Left hindlimb (tissue), 1 donor: ENCODE results near the gene CTNNA1.

Source experiments
- DNase-seq: peaks from one replicate; pipeline ENCODE4 v3.0.0-alpha.2; 2018

CTNNA1 gene

DNA sequence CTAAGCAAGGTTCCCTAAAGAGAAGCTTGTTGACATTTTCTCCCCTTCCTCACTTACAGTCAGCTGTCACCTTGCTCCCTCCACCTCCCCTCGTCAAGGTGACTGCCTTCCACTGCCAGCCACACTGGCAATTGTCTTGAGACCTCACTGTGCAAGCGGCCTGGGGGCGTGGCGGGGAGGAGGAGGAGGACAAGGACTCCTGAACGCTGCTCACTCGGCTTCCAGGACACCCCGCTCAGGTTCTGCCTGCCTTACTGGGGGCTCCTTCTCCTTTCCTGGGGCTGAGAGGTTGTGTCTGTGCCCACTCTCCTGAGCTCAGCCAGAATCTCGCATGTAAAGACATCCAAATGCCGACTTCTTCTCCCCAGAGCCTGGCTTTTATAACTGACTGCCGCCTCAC is 182.2 kb downstream of the CTNNA1 start:
- no peak for DNase-seq

DNA sequence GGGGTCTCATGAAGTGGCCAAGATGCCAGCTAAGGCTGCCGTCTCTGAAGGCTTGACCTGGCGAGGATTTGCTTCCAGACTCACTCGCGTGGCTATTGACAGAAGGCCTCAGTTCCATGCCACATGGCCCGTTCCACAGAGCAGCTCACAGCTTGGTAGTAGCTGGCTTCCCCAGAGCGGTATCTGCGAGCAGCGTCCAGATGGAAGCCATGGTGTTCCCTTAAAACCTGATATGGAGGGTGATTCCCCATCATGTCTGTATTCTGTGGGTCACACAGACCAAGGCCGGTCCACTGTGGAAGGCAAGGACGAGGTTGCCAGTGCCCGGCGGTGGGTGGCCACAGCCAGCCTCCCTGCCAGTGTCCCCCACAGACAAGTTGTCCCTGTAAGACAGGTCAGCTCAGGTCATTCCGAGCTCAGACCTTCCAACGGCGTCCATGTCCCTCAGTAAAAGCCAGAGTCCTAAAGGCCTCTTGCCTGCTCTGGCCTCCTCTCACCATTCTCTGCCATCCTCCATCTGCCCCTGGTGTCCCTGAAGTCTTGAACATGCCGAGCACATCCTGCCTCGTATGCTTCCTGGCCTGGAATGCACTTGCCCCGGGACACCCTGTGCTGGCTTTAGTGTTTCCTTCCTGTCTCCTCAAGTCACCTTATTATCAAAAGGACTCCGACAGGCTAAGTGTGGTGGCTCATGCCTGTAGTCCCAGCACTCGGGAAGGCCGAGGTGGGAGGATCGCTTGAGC is 183.2 kb downstream of the CTNNA1 start:
- DNase-seq = no peak

DNA sequence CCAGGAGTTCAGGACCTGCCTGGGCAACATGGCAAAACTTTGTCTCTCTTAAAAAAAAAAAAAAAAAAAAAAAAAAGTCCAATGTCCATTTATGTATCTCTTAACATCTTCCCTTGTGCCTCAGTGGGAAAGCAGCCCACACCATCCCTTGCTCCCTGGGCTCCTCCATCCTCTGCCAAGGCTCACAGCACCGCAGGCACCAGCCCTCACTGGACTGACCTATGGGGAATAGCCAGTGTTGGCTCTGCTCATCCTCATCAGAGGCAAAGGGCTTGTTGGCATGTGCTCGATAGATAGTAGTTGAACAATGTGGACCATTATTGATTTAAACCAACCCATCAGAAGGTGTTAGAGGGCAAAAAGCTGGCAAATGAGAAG is 183.7 kb downstream of the CTNNA1 start:
- no peak for DNase-seq

DNA sequence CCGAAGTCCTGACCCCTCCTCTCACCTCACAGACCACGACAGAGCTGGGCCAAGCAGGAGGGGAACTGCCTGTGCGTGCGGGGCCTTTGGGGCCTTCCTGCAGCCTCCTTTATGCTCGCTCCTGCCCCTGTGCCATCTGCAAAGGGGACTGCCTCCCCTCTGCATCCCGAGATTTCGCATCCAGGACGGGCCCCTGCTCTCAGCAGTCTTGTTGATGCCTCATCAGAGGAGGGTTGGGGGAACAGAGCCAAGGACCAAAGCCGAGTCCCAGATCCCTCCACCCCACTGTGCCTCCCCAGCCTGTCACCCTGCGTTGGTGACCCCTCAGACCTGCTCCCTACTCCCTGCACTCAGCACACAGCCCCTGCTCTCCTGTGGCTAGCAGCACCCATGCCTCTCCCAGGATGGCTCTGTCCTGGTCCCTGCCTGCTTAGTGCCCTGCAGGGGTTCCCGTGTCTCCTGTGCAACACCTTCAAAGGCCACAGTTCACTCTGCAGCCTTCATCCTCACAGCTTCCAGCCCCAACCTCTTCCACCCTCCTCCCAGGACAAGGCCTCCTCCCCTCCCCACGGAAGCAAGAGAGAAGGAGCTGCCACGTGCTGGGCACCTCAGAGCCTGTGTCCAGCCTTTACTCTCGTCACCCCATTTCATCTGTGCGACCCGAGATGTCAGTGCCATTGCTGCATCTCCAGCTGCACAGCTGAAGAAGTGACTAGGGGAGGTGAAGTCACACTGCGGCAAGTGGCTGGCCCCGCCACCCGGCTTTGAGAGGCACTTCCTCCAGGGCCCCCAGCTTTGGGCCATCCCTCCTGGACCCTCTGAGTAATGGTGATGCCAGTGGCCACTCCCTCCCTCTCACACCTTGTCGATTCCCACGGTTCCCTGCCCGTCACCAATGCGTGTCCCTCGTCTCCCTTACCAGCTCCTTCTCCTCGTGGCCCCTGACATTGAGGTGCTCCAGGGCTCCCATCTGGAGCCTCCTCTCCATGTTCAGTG is 184.5 kb downstream of the CTNNA1 start:
- DNase-seq = no peak

DNA sequence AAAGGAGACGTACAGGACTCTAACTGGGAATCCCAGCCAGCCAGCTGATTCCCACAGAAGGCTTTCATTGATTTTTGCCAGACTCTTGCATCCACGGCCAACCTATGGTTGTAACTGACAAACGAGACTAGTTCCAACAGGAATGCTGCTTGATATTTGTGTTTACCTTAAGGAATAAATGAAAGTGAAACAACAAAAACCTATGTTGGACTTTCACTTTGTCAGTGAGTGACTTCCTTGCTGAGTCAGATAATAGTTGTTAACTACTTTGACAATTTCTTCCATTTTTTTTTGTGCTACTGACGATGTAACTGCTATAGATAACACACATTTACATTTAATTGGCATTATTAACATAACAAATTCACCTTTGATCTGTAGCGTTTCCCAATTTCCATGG is 185.3 kb downstream of the CTNNA1 start:
- no peak for DNase-seq

DNA sequence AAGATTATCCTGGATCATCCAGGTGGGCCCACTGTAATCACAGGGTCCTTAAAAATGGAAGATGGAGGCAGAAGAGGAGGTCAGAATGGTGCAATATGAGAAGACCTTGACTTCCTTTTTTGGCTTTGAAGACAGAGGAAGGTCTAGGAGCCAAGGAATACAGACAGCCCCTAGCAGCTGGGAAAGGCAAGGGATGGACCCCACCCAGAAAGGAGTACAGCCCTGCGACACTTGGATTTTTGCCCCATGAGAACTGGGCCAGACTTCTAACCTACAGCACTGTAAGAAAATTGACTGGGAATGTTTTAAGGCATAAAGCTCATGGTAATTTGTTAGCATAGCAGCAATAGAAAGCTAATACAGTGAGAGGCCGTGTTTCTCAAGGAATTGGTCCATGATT is 188.8 kb downstream of the CTNNA1 start:
- DNase-seq = no peak

DNA sequence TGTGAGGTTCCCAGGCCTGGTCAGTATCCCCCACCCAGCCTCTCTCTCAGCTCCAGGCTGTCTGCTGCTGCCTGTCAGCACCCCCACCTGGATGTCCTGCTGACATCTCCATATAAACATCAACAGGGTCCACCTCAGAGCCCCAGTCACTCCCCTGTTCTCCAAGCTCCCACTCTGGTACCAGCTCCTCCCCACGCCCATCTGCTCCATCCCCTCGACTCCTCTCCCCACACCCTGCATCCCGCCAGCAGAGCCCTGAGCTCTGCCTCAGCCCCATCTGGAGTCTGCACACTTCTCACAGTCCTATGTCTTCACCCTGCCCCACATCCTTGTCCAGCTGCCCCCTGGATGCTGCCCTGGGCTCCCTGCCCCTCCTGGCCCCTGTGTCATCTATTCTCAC is 189.6 kb downstream of the CTNNA1 start:
- no peak for DNase-seq

DNA sequence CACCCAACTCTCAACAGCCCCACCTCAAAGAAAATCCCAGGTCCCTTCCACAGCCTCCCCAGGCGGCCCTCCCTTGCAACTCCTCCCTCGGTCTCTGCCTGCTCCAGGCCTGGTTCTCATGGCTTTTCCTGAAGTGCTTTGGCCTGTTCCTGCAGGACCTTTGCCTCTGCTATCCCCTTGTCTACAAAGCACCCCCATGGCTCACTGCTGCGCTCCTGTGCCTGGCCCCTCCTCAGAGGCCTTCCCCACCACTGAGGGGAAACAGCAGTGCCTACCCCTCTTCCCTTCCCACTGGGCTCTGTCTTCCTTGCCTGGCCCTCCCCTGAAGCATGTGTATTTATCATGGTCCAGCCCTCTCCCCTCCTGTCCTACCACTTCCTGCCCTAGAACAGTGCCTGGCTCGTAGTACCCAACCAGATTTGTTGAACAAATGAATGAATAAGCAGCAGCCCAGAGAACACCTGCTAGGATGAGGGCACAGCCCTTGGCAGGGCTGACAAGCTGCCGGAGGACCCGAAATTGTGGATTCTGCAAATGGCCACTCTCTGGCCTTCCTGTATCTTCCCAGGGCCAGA is 190.5 kb downstream of the CTNNA1 start:
- DNase-seq = no peak

DNA sequence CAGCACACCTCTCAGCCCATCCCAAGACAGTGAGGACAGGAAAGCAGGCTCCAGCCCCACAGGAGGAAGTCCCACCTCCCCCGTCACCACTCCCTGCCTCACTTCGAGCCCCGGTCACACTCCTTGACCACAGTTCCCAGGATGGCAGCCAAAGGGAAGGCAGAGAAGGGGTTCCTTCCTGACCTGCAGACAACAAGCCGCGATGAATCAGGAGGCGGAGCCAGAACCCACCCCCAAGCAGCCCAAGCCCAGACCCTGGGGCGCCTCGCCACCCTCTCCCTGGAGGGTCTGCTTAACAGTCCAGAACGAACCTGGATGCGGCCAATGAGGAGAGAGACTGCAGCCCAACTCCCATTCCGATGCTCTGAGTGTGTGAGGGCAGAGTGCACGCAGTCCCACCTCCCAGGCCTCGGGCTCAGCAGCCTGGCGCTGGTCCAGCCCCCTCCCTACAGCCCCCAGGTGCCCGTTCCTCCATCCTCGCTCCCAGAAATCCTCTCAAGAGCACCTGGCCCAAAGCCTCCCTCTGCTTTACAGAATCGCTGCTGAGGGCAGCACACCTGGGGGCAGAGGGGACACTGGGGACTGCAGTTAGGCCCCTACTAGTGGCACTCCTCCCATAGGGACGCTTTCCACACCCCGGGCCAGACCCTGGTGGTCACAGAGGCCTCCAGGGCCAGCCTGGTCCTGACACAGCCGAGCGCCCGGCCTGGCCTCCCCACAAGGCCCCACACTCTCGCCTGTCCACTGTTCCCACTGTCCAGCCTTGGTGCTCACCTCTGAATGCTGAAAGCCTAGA is 191.5 kb downstream of the CTNNA1 start:
- DNase-seq = no peak

DNA sequence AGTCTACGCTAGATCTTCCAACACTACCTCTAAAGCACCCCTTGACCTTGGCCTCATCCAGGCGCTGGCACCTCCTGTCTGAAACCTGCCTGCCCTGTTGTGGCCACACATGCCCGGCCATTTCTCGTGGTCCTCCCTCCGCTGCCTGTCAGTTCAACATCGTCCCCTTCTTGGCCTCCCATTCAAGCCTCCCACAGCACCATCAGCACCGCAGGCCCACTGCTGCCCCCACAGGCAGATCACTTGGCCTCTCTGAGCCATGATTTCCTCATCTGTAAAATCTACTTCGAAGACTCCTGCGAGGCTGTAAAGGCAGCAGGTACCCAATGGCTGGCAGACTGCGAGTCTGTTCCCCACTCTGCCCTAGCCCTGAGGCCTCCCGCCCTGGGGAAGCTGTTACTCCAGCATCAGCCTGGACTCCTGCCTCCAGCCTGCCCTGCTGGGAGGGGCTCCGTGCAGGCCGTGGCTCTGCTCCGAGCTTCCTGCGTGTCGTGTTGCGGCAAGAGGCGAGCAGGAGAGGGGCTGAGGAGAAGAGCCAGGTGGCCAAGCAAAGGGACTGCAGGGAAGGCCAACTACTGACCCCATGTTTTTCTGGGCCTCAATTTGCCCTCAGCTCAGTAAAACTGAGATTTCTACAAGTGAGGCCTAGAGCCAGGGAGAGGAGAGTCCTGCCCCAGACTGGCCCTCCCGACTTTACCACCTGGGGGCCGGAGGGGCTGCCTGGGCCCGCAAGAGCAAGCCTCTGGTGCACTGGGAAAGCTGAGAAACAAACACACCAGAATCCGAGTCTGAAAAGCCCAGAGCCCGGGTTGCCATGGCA is 192.4 kb downstream of the CTNNA1 start:
- DNase-seq = peak; percentile 58

DNA sequence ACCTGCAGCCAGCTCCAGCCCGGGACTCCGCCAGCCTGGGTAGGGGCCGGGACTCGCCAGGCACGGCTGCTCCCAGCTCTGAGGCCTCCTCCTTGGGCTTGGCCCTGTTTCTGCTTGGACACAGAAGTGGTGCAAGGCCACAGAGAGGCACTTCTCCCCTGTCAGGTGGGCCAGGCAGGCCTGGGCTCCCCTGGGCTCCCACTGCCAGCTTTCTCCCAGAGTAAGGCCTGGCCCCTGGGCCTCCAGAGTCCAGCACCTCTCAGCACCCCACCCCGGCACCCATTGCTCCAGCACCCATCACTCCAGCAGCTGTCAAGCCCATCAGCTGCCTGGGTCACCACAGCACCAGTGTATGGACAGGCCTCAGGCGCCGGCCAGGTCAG is 193.0 kb downstream of the CTNNA1 start:
- no peak for DNase-seq

DNA sequence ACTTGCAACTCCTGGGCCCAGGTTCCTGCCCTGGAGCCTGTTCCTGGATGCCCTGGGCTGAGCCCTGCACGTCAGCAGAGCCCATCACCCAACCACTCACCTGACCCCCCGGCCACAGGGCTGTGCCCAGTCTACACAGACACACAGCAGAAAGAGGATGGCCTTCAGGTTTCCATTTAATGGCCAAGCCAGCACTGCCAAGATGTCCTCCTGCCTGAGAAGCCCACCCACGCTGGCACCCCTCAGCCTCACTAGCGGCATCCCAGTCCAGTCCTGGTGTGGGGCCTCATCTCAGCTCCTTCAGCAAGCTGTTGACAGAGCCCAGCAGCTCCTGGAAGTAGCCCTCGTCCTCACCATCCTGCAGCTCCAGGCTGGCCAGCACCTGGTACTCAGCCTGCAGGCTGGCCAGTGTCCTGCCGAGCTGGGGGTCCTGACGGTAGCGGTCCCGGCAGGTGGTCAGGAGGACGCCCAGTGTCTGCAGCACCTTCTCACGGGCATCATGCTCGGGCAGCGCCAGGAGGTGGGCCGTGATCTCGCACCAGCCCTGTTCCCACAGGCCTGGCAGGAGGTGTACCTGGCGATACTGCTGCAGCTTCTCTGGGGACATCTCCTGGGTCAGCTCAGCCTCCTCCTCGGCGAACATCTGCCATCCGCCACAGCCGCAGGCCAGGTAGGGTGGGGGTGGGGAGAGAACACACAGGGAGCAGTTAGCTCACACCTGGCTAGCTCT is 193.8 kb downstream of the CTNNA1 start:
- no peak for DNase-seq

DNA sequence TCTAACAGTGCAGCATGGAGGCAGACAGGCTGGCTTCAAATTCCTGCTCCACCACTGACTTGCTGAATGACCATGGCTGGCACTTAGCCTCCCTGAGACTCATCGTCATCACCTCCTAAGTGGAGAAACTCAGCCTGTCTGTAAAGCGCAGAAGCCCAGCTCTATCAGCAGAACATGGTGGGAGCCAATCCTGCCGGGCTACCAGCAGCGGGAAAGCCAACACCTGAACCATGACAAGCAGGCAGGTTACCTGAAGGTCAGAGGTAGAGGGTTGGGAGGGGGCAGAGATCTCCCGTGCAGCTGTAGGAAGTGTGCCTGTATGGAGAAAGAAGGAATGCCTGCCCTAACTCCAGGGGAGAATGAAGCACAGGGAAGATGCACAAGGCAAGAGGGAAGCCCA is 194.6 kb downstream of the CTNNA1 start:
- no peak for DNase-seq

DNA sequence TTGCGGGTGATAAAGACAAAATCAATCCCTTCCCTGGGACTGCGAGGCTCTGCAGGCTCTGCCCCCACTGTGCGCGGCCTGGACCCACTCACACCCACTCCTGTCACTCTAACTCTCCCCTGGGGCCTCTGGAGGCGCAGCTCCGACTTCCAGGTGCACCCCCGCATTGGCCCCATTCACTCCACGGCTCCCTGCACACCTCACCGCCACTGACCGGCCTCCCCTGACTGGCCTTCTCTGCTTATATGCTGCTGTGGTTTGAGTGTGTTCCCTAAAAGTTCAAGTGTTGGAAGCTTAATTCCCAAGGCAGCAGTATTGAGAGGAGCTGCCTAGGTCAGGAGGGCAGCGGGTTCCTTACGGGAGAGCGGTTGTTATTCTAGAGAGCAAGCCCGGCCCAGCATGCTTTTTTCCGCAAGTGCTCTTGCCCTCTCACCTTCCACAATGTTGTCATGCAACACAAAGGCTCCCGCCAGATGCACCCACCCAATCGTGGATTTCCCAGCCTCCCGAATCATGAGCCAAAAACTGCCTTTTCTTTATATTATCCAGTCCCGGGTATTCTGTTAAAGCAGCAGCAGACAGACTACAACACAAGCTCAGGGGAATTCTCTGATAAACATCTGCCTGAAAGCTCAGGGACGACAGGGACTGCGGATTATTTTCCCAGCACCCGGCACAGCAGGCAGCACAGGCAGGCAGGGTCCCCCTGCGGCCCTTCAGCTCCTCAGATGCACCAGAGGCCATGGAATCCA is 195.4 kb downstream of the CTNNA1 start:
- no peak for DNase-seq

DNA sequence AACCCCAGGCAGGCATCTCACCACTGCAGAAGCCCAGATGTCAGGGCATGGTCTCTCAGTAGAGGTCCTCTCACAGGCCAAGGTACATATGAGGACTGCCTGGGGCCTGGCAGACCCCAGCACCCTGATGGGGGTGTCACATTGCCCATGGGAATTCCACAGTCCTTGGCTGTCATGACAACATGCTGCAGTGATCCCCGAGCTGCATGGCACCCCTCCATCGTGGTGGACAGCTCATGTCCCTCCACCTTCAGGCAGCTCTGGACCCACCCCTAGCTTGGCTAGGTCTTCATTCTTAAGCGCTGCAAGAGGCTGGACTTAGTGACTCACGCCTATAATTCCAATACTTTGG is 196.0 kb downstream of the CTNNA1 start:
- no peak for DNase-seq

DNA sequence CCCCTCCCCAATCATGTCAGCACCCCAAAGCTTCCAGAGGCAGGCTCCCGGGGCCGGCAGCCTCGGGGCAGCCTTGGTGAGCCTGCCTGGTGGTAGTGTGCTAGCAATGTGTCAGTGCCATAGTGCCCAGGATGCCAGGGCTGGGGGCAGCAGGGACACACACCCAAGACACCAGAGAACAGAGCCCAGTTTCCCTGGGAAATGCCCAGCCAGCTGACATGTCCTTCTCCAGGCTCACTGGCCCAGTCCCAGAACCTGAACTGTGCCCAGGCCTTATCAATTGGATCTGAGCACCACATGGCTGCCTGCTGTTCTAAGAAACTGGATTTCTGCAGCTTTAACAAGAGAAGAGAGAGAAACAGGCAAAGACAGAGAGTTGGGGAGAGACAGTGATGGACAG is 196.8 kb downstream of the CTNNA1 start:
- DNase-seq = no peak

DNA sequence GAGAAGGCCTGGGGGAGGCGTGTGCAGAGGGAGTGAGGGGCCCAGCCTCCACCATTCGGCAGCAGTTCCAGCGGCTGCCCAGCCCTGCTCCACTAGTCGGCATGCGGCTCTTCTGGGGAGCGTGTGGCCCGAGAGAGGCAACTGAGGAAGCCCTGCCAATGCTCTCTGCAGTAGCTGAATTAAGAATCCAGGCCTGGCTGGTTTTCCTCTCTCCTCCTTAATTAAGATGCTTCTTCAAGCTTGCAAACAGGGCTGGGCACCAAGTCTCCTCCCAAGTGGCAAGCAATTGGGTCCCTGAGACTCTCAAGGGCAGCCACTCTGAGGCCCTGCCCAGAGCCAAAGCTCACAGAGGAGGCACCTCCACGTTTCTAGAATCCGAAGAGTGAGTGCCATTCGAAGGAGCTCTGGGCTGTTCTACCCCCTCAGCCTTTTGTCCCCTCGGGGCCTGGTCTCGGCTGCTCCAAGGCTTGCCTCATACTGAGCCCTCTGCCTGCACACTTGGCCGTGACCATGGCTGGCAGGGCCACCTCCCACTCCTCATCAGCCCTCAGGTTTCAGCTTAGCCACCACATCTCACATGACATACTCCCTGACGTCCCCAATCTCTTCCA is 197.3 kb downstream of the CTNNA1 start:
- no peak for DNase-seq

DNA sequence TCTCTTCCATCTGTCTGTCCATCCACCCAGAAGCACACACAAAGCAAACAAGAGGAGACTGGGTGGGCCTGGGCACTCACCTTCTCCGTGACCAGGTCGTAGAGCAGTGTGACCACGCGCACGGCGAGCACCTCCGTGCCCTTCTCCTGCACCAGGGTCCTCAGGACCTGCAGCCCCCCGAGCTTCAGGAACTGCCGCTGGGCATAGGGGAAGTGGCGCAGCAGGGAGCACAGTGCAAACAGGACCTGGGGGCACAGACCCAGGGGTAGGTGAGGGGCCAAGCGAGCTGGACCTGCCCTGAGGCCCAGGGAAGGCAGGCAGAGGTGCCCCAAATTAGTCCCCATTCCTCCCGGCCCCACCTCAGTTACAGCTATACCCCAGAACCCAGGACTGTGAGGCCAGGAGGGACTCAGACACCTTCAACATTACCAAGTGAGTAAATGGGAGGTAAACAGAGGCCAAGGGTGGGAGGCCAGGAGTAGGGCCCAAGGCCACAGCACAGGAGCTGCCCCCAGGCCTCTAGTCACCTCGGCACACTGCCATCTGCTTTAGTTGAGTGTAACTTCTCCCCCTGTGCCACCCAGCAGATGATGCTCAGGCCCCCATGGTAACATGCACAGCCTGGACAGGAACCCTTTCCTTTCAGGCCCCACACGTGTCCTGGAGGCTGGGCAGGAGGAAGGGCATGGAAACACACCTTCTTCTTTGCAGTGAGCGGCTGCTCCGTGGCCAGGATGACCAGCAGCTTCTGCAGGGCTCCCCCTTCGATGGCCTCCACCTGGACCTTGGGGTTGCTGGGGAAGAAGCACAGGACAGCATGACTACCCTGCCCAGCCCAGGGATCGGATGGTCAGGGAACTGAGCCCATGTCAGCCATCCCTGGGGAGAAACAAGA is 198.1 kb downstream of the CTNNA1 start:
- no peak for DNase-seq
